ENCODE data around the gene OR10C1.
"Not testable (repeated sequence)": the region's sequence is repeated elsewhere in the genome, so short reads cannot be mapped to it uniquely, and the experiment has no call there.

OR10C1 gene

GRCh38 chr6:29444031-29444430, 4.9 kb downstream of the OR10C1 start:
- H3K27me3 ChIP-seq (ENCODE audit: insufficient read depth, low read length); H3K4me1 ChIP-seq (ENCODE audit: insufficient read depth, low read length); H3K4me3 ChIP-seq (ENCODE audit: low read length); H3K9ac ChIP-seq (ENCODE audit: low read depth, low read length); H3K36me3 ChIP-seq (ENCODE audit: insufficient read depth, low read depth, low read length); H3K27ac ChIP-seq (ENCODE audit: low read length); H3K9me3 ChIP-seq (ENCODE audit: insufficient read depth, low read depth, low read length): not testable (repeated sequence)

- Histone ChIP-seq H3K9me3 (ENCODE audit: insufficient read depth, low read depth, low read length) (no peaks in the 10 kb centered on the region; the same call in 1 of the 2 replicates), H3K4me1 (ENCODE audit: insufficient read depth, low read length) (peaks cover 5% of the 10 kb centered on the region; the same call in 1 of the 2 replicates), H3K36me3 (ENCODE audit: insufficient read depth, low read depth, low read length) (no peaks in the 10 kb centered on the region), H3K9ac (ENCODE audit: low read depth, low read length) (no peak overlapping the region), H3K27me3 (ENCODE audit: insufficient read depth, low read length) (no peaks in the 10 kb centered on the region), H3K4me3 (ENCODE audit: low read length) (no peak overlapping the region), H3K27ac (ENCODE audit: low read length) (no peak overlapping the region)
These were observed 8.6 kb downstream of the OR10C1 start for GRCh38 chr6:29447670-29448069.

DNA sequence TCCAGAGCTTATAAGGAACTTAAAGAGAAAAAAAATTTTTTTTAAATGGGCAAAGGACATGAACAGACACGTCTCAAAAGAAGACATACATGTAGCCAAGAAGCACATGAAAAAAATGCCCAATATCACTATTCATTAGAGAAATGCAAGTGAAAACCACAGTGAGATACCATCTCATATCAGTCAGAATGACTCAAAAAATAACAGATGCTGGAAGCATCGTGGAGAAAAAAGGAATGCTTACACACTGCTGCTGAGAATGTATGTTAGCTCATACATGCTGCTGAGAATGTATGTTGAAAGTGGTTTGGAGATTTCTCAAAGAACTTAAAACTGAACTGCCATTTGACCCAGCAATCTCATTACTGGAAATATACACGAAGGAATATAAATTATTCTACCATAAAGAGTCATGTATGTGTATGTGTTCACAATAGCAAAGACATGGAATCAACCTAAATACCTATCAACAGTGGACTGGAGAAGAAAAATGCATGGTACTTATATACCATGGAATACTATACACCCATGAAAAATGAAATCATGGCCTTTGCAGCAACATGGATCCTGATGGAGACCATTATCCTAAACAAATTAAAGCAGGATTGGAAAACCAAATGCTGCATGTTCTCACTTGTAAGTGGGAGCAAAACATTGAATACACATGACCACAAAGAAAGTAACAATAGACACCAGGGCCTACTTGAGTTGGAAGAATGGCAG, 12.5 kb downstream of the OR10C1 start:
- H3K9ac ChIP-seq (ENCODE audit: low read depth, low read length) = no peak overlapping the region
- no peaks in the 10 kb centered on the region; the same call in 1 of the 2 replicates for H3K9me3 ChIP-seq (ENCODE audit: insufficient read depth, low read depth, low read length)
- H3K4me3 ChIP-seq (ENCODE audit: low read length) = no peak overlapping the region
- no peaks in the 10 kb centered on the region for H3K27me3 ChIP-seq (ENCODE audit: insufficient read depth, low read length)
- H3K27ac ChIP-seq (ENCODE audit: low read length) = no peak overlapping the region
- no peaks in the 10 kb centered on the region for H3K36me3 ChIP-seq (ENCODE audit: insufficient read depth, low read depth, low read length)
- H3K4me1 ChIP-seq (ENCODE audit: insufficient read depth, low read length) = peaks cover 5% of the 10 kb centered on the region; the same call in 1 of the 2 replicates

DNA sequence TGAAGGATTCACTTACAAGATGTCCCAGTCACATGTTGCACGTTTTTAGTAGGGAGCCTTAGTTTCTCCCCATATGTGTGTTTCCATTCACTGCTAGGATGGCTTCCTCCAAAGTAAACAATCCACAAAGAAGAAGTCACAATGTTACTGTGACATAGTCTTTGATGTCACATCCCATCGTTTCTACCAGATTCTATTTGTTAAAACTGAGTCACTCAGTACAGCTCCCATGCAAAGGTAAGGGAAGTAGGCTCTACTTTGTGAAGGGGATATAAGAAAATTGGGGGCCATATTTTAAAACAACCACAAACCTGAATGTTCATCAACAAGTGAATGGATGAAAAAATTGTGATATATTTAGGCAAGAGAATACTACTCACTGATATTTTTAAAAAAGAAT, 17.9 kb downstream of the OR10C1 start, which contains the start of the genes OR11A1 and OR2H1:
Gene OR11A1, minus strand, starts transcription at position 101 of the 400 bp plus-strand sequence. CDS start 29,430 bp downstream, outside the sequence.
Gene OR2H1, plus strand, starts transcription at position 185 of the 400 bp plus-strand sequence. CDS start 4,615 bp downstream, outside the sequence.
- Histone ChIP-seq H3K4me3 (ENCODE audit: low read length) (no peak within 1 kb of the TSS), H3K4me1 (ENCODE audit: insufficient read depth, low read length) (no peaks in the 10 kb centered on the region), H3K36me3 (ENCODE audit: insufficient read depth, low read depth, low read length) (no peaks in the 10 kb centered on the region), H3K27ac (ENCODE audit: low read length) (no peak within 1 kb of the TSS), H3K9me3 (ENCODE audit: insufficient read depth, low read depth, low read length) (no peaks in the 10 kb centered on the region), H3K27me3 (ENCODE audit: insufficient read depth, low read length) (no peaks in the 10 kb centered on the region), H3K9ac (ENCODE audit: low read depth, low read length) (no peak within 1 kb of the TSS)

- H3K9me3 ChIP-seq (ENCODE audit: insufficient read depth, low read depth, low read length) = no peaks in the 10 kb centered on the region
- no peaks in the 10 kb centered on the region for H3K36me3 ChIP-seq (ENCODE audit: insufficient read depth, low read depth, low read length)
- H3K4me1 ChIP-seq (ENCODE audit: insufficient read depth, low read length) = no peaks in the 10 kb centered on the region
- H3K27me3 ChIP-seq (ENCODE audit: insufficient read depth, low read length) = no peaks in the 10 kb centered on the region
- H3K9ac ChIP-seq (ENCODE audit: low read depth, low read length) = no peak overlapping the region
- no peak overlapping the region for H3K4me3 ChIP-seq (ENCODE audit: low read length)
- H3K27ac ChIP-seq (ENCODE audit: low read length) = no peak overlapping the region
These were observed 22.1 kb downstream of the OR10C1 start for GRCh38 chr6:29461021-29461814.

DNA sequence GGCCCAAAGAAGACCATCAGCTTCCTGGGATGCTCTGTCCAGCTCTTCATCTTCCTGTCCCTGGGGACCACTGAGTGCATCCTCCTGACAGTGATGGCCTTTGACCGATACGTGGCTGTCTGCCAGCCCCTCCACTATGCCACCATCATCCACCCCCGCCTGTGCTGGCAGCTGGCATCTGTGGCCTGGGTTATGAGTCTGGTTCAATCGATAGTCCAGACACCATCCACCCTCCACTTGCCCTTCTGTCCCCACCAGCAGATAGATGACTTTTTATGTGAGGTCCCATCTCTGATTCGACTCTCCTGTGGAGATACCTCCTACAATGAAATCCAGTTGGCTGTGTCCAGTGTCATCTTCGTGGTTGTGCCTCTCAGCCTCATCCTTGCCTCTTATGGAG, 22.9 kb downstream of the OR10C1 start:
- no peaks in the 10 kb centered on the region for H3K27me3 ChIP-seq (ENCODE audit: insufficient read depth, low read length)
- H3K9ac ChIP-seq (ENCODE audit: low read depth, low read length) = no peak overlapping the region
- no peaks in the 10 kb centered on the region for H3K9me3 ChIP-seq (ENCODE audit: insufficient read depth, low read depth, low read length)
- H3K4me1 ChIP-seq (ENCODE audit: insufficient read depth, low read length) = no peaks in the 10 kb centered on the region
- H3K4me3 ChIP-seq (ENCODE audit: low read length) = no peak overlapping the region
- H3K27ac ChIP-seq (ENCODE audit: low read length) = no peak overlapping the region
- no peaks in the 10 kb centered on the region for H3K36me3 ChIP-seq (ENCODE audit: insufficient read depth, low read depth, low read length)

- H3K4me1 ChIP-seq (ENCODE audit: insufficient read depth, low read length) = no peaks in the 10 kb centered on the region
- H3K27ac ChIP-seq (ENCODE audit: low read length) = no peak overlapping the region
- H3K9me3 ChIP-seq (ENCODE audit: insufficient read depth, low read depth, low read length) = no peaks in the 10 kb centered on the region
- no peak overlapping the region for H3K9ac ChIP-seq (ENCODE audit: low read depth, low read length)
- H3K36me3 ChIP-seq (ENCODE audit: insufficient read depth, low read depth, low read length) = no peaks in the 10 kb centered on the region
- H3K27me3 ChIP-seq (ENCODE audit: insufficient read depth, low read length) = no peaks in the 10 kb centered on the region
- H3K4me3 ChIP-seq (ENCODE audit: low read length) = no peak overlapping the region
These were observed 26.2 kb downstream of the OR10C1 start for GRCh38 chr6:29465279-29465678.

GRCh38 chr6:29465801-29466200, 26.7 kb downstream of the OR10C1 start:
- no peaks in the 10 kb centered on the region for H3K27me3 ChIP-seq (ENCODE audit: insufficient read depth, low read length)
- no peaks in the 10 kb centered on the region for H3K9me3 ChIP-seq (ENCODE audit: insufficient read depth, low read depth, low read length)

DNA sequence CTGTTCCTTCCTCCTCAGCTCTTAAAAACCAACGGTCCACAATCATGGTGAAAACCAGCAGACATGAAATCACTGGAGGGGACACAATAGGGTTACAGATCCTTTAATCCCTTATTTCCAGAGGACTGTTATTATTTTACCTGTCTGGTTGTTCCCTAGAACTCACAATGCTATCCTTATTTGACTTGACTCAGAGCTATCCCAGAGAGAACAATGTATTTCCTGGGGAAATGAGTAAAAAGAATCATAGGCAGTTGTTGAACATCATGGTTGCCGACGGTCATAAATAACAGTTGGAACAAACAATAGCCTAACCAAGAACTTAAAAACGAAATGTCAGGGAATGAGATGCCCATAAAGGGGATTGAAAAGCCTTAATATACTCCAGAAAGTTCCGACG, 27.1 kb downstream of the OR10C1 start:
- H3K27ac ChIP-seq (ENCODE audit: low read length) = no peak overlapping the region
- H3K4me1 ChIP-seq (ENCODE audit: insufficient read depth, low read length) = no peaks in the 10 kb centered on the region
- H3K36me3 ChIP-seq (ENCODE audit: insufficient read depth, low read depth, low read length) = no peaks in the 10 kb centered on the region
- H3K9ac ChIP-seq (ENCODE audit: low read depth, low read length) = no peak overlapping the region
- H3K9me3 ChIP-seq (ENCODE audit: insufficient read depth, low read depth, low read length) = no peaks in the 10 kb centered on the region
- no peaks in the 10 kb centered on the region for H3K27me3 ChIP-seq (ENCODE audit: insufficient read depth, low read length)
- H3K4me3 ChIP-seq (ENCODE audit: low read length) = no peak overlapping the region

More at GRCh38 chr6:29465801-29466200, 26.7 kb downstream of the OR10C1 start:
- Histone ChIP-seq H3K4me3 (ENCODE audit: low read length) (no peak overlapping the region), H3K27ac (ENCODE audit: low read length) (no peak overlapping the region), H3K4me1 (ENCODE audit: insufficient read depth, low read length) (no peaks in the 10 kb centered on the region), H3K36me3 (ENCODE audit: insufficient read depth, low read depth, low read length) (no peaks in the 10 kb centered on the region), H3K9ac (ENCODE audit: low read depth, low read length) (no peak overlapping the region)

GRCh38 chr6:29474996-29475395, 35.9 kb downstream of the OR10C1 start:
- Histone ChIP-seq H3K36me3 (ENCODE audit: insufficient read depth, low read depth, low read length) (no peaks in the 10 kb centered on the region), H3K4me1 (ENCODE audit: insufficient read depth, low read length) (no peaks in the 10 kb centered on the region), H3K9ac (ENCODE audit: low read depth, low read length) (no peak overlapping the region), H3K9me3 (ENCODE audit: insufficient read depth, low read depth, low read length) (no peaks in the 10 kb centered on the region), H3K27me3 (ENCODE audit: insufficient read depth, low read length) (no peaks in the 10 kb centered on the region), H3K27ac (ENCODE audit: low read length) (no peak overlapping the region), H3K4me3 (ENCODE audit: low read length) (no peak overlapping the region)

GRCh38 chr6:29477923-29478450, 38.9 kb downstream of the OR10C1 start:
- H3K36me3 ChIP-seq (ENCODE audit: insufficient read depth, low read depth, low read length) = no peaks in the 10 kb centered on the region
- no peaks in the 10 kb centered on the region for H3K27me3 ChIP-seq (ENCODE audit: insufficient read depth, low read length)
- H3K27ac ChIP-seq (ENCODE audit: low read length) = no peak overlapping the region
- no peak overlapping the region for H3K9ac ChIP-seq (ENCODE audit: low read depth, low read length)
- H3K4me3 ChIP-seq (ENCODE audit: low read length) = no peak overlapping the region
- H3K9me3 ChIP-seq (ENCODE audit: insufficient read depth, low read depth, low read length) = no peaks in the 10 kb centered on the region
- H3K4me1 ChIP-seq (ENCODE audit: insufficient read depth, low read length) = no peaks in the 10 kb centered on the region
